Liver (tissue), 9 donors: Measurements from ENCODE around the gene APOL6. TPM values are rescaled to one million over a fixed set of nuclear protein-coding genes. Genes with fewer than 3 reads are reported as not detected.

ENCODE experiments used
- DNase-seq: peaks from one replicate; pipeline ENCODE4 v3.0.0-alpha.2; 2017; ENCODE audit warnings: low spot score
- H3K27ac ChIP-seq, 2 donors: one replicate each; pipeline ENCODE4 v1.7.0; 2013; ENCODE audit warnings: inconsistent platforms in 2 of 2, low read length in 2 of 2, control low read depth in 1 of 2, low read depth in 1 of 2, mild to moderate bottlenecking in 1 of 2
- H3K27me3 ChIP-seq, 4 donors: one replicate each; pipeline versions ENCODE4 v1.6.1 to v1.7.0; 2013; ENCODE audit warnings: low read length in 3 of 4, inconsistent platforms in 1 of 4, mild to moderate bottlenecking in 1 of 4, moderate library complexity in 1 of 4; ENCODE audit not compliant: control insufficient read depth in 4 of 4, insufficient read depth in 4 of 4
- H3K36me3 ChIP-seq, 4 donors: one replicate each; pipeline versions ENCODE4 v1.6.1 to v1.7.0; 2013; ENCODE audit warnings: low read length in 3 of 4, mild to moderate bottlenecking in 3 of 4, low read depth in 1 of 4, moderate library complexity in 1 of 4; ENCODE audit not compliant: control insufficient read depth in 4 of 4, insufficient read depth in 3 of 4
- H3K4me1 ChIP-seq, 4 donors: one replicate each; pipeline versions ENCODE4 v1.6.1 to v1.7.0; 2013; ENCODE audit warnings: low read length in 3 of 4, mild to moderate bottlenecking in 3 of 4, moderate library complexity in 1 of 4; ENCODE audit not compliant: control insufficient read depth in 4 of 4, insufficient read depth in 4 of 4
- H3K4me3 ChIP-seq, 3 donors: one replicate each; pipeline versions ENCODE4 v1.6.1 to v1.7.0; 2013; ENCODE audit warnings: low read length in 3 of 3, control low read depth in 1 of 3, low read depth in 1 of 3, mild to moderate bottlenecking in 1 of 3
- H3K9ac ChIP-seq, 2 donors: one replicate each; pipeline ENCODE4 v1.7.0; 2013; ENCODE audit warnings: low read length in 2 of 2, mild to moderate bottlenecking in 2 of 2, moderate library complexity in 2 of 2, control low read depth in 1 of 2, low read depth in 1 of 2
- H3K9me3 ChIP-seq, 4 donors: one replicate each; pipeline versions ENCODE4 v1.6.1 to v1.7.0; 2013; ENCODE audit warnings: low read length in 3 of 4; ENCODE audit not compliant: control insufficient read depth in 4 of 4
- ATF3 ChIP-seq: IDR thresholded peaks from 2 replicates; pipeline ENCODE4 v1.6.1; 2016; ENCODE audit warnings: antibody characterized with exemption
- EGR1 ChIP-seq, 2 donors: IDR thresholded peaks; 2 replicates each; pipeline ENCODE4 v1.6.1; 2016 to 2018; ENCODE audit warnings: antibody characterized with exemption in 2 of 2, low read depth in 2 of 2
- FOXA2 ChIP-seq: IDR thresholded peaks from 2 replicates; pipeline ENCODE4 v1.6.1; 2016; ENCODE audit warnings: antibody characterized with exemption
- GABPA ChIP-seq, 2 donors: IDR thresholded peaks in 1 of 2; conservative IDR thresholded peaks in 1 of 2; 2 replicates each; pipeline ENCODE4 v1.6.1; 2016; ENCODE audit warnings: antibody characterized with exemption in 2 of 2, mild to moderate bottlenecking in 1 of 2, moderate library complexity in 1 of 2
- HNF4A ChIP-seq, 2 donors: conservative IDR thresholded peaks; 2 replicates each; pipeline ENCODE4 v1.6.1; 2016; ENCODE audit warnings: antibody characterized with exemption in 2 of 2, mild to moderate bottlenecking in 2 of 2
- HNF4G ChIP-seq: IDR thresholded peaks from 2 replicates; pipeline ENCODE4 v1.6.1; 2016; ENCODE audit warnings: antibody characterized with exemption
- JUND ChIP-seq, 2 donors: IDR thresholded peaks; 2 replicates each; pipeline ENCODE4 v1.6.1; 2016; ENCODE audit warnings: antibody characterized with exemption in 2 of 2
- NR2F2 ChIP-seq: IDR thresholded peaks from 2 replicates; pipeline ENCODE4 v1.6.1; 2016; ENCODE audit warnings: antibody characterized with exemption
- RAD21 ChIP-seq, 2 donors: IDR thresholded peaks; 2 replicates each; pipeline ENCODE4 v1.6.1; 2016; ENCODE audit warnings: antibody characterized with exemption in 2 of 2, mild to moderate bottlenecking in 2 of 2
- RXRA ChIP-seq, 2 donors: IDR thresholded peaks; 2 replicates each; pipeline ENCODE4 v1.6.1; 2017 to 2018; ENCODE audit warnings: antibody characterized with exemption in 2 of 2, mild to moderate bottlenecking in 1 of 2
- TAF1 ChIP-seq: conservative IDR thresholded peaks from 2 replicates; pipeline ENCODE4 v1.6.1; 2016; ENCODE audit warnings: antibody characterized with exemption, mild to moderate bottlenecking
- WGBS: extraction: QIAGEN DNeasy Blood & Tissue Kit; methylation state at CpG from one replicate; pipeline ENCODE4 v1.1.7; 2013; 5-methylcytosine and 5-hydroxymethylcytosine counted together
- polyA plus RNA-seq, 2 donors: library from polyadenylated mRNA; stranded (reverse) in 1 of 2; unstranded in 1 of 2; fragments of 200-250 nt in 1 of 2; fragments of >200 nt in 1 of 2; fragmentation: Nextera tagmentation in 1 of 2; extraction: Ambion mirVana in 1 of 2; gene quantifications; one replicate each; pipeline versions ENCODE4 v1.2.1 to v1.2.3, GENCODE V29; 2013 to 2015
- total RNA-seq, 2 donors: library from RNA; depleted of rRNA; stranded (reverse); fragments of >200 nt; gene quantifications; one replicate each; pipeline ENCODE4 v1.2.3, GENCODE V29; 2014
- TF ChIP-seq, protein P1 (sequence below): IDR thresholded peaks from 2 replicates; pipeline ENCODE4 v1.6.1; 2016; ENCODE audit warnings: antibody characterized with exemption, mild to moderate bottlenecking
- TF ChIP-seq, protein P2 (sequence below): IDR thresholded peaks from 2 replicates; pipeline ENCODE4 v1.6.1; 2016; ENCODE audit warnings: antibody characterized with exemption
- TF ChIP-seq, protein P3 (sequence below): IDR thresholded peaks from 2 replicates; pipeline ENCODE4 v1.6.1; 2016; ENCODE audit warnings: antibody characterized with exemption
- donor health status: healthy.
- donor health status: healthy.
- donor health status: healthy.
- donor health status: healthy.
- donor health status: healthy.

APOL6 gene
- total and polyA plus RNA-seq, 4 donors, result 10.3 to 80.1 (median 17.3) TPM

GRCh38 chr22:35619336-35620094, 28.7 kb upstream of the APOL6 start:
- 96% methylated on average over 13 of the region's 13 CpGs for WGBS

GRCh38 chr22:35620624-35621251, 27.5 kb upstream of the APOL6 start:
- Histone ChIP-seq H3K9ac (no peak overlapping the region), H3K9me3 (no peaks in the 10 kb centered on the region), H3K4me3 (no peak overlapping the region), H3K27me3 (no peaks in the 10 kb centered on the region), H3K4me1 (peaks cover 2 to 17% (median 10%) of the 10 kb centered on the region in 4 donors), H3K27ac (no peak overlapping the region), H3K36me3 (no peaks in the 10 kb centered on the region)
- TF ChIP-seq RXRA (IDR thresholded peaks at IDR 0.05), result no peak
- no peak for TF ChIP-seq HNF4G
- TF ChIP-seq, protein P1, sequence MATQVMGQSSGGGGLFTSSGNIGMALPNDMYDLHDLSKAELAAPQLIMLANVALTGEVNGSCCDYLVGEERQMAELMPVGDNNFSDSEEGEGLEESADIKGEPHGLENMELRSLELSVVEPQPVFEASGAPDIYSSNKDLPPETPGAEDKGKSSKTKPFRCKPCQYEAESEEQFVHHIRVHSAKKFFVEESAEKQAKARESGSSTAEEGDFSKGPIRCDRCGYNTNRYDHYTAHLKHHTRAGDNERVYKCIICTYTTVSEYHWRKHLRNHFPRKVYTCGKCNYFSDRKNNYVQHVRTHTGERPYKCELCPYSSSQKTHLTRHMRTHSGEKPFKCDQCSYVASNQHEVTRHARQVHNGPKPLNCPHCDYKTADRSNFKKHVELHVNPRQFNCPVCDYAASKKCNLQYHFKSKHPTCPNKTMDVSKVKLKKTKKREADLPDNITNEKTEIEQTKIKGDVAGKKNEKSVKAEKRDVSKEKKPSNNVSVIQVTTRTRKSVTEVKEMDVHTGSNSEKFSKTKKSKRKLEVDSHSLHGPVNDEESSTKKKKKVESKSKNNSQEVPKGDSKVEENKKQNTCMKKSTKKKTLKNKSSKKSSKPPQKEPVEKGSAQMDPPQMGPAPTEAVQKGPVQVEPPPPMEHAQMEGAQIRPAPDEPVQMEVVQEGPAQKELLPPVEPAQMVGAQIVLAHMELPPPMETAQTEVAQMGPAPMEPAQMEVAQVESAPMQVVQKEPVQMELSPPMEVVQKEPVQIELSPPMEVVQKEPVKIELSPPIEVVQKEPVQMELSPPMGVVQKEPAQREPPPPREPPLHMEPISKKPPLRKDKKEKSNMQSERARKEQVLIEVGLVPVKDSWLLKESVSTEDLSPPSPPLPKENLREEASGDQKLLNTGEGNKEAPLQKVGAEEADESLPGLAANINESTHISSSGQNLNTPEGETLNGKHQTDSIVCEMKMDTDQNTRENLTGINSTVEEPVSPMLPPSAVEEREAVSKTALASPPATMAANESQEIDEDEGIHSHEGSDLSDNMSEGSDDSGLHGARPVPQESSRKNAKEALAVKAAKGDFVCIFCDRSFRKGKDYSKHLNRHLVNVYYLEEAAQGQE, result no peak
- TF ChIP-seq RAD21 (IDR thresholded peaks at IDR 0.05), result no peak
- no peak for TF ChIP-seq TAF1
- TF ChIP-seq FOXA2, result no peak
- TF ChIP-seq NR2F2, result no peak
- TF ChIP-seq, protein P2, sequence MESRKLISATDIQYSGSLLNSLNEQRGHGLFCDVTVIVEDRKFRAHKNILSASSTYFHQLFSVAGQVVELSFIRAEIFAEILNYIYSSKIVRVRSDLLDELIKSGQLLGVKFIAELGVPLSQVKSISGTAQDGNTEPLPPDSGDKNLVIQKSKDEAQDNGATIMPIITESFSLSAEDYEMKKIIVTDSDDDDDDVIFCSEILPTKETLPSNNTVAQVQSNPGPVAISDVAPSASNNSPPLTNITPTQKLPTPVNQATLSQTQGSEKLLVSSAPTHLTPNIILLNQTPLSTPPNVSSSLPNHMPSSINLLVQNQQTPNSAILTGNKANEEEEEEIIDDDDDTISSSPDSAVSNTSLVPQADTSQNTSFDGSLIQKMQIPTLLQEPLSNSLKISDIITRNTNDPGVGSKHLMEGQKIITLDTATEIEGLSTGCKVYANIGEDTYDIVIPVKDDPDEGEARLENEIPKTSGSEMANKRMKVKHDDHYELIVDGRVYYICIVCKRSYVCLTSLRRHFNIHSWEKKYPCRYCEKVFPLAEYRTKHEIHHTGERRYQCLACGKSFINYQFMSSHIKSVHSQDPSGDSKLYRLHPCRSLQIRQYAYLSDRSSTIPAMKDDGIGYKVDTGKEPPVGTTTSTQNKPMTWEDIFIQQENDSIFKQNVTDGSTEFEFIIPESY, result no peak
- TF ChIP-seq JUND (IDR thresholded peaks at IDR 0.05), result no peak
- TF ChIP-seq GABPA (IDR thresholded peaks at IDR 0.05 in 1 of 2, conservative IDR thresholded peaks at IDR 0.05 in 1 of 2), result no peak
- TF ChIP-seq EGR1 (IDR thresholded peaks at IDR 0.05; ENCODE audit: low read depth in 2 of 2), result no peak
- TF ChIP-seq, protein P3, sequence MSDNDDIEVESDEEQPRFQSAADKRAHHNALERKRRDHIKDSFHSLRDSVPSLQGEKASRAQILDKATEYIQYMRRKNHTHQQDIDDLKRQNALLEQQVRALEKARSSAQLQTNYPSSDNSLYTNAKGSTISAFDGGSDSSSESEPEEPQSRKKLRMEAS, result no peak
- TF ChIP-seq HNF4A (conservative IDR thresholded peaks at IDR 0.05), result no peak
- WGBS, result 93% methylated on average over 15 of the region's 15 CpGs
- DNase-seq, result no peak

More at GRCh38 chr22:35619336-35620094, 28.7 kb upstream of the APOL6 start:
- Histone ChIP-seq H3K4me1 (peaks cover 2 to 17% (median 10%) of the 10 kb centered on the region in 4 donors), H3K27ac (no peak overlapping the region), H3K27me3 (no peaks in the 10 kb centered on the region), H3K9me3 (no peaks in the 10 kb centered on the region), H3K9ac (no peak overlapping the region), H3K4me3 (no peak overlapping the region), H3K36me3 (no peaks in the 10 kb centered on the region)
- TF ChIP-seq, protein P2, result no peak
- no peak for TF ChIP-seq ATF3
- DNase-seq, result no peak
